Right renal cortex interstitium (tissue), 3 donors: ENCODE data around the gene NDUFA13. TPM values are rescaled to one million over a fixed set of nuclear protein-coding genes. Genes with fewer than 3 reads are reported as not detected.

Experiments used
- DNase-seq, 3 donors: peaks; one replicate each; pipeline ENCODE4 v3.0.0-alpha.2; 2013; ENCODE audit warnings: low read depth in 3 of 3, low spot score in 2 of 3
- polyA plus RNA-seq, 3 donors: library from polyadenylated mRNA; unstranded; fragments of 120-200 nt; gene quantifications; one replicate each; pipeline ENCODE4 v1.2.1, GENCODE V29; 2013; ENCODE audit not compliant: insufficient read length in 3 of 3

NDUFA13 gene
- polyA plus RNA-seq, 3 donors, result 262 to 308 (median 285) TPM

DNA sequence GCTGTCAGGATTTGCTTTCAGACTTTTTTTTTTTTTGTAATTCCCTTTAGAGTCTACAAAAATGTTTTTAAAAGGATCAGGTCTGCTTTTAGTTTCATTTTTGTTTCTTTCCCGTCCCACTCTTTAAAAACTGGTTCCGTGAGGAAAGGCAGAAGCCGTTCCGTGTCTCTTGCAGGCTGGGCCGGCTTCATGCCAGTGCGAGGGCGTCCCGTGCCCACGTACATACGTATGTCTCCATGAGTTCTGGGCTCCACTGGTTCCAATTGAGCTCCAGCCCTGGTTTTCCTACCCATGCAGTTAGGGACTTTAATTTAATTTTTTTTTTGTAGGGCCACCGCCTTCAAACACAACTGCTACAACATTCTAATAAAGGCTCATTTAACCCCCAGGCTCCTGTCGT is 9.4 kb upstream of the NDUFA13 start:
- no peak for DNase-seq

DNA sequence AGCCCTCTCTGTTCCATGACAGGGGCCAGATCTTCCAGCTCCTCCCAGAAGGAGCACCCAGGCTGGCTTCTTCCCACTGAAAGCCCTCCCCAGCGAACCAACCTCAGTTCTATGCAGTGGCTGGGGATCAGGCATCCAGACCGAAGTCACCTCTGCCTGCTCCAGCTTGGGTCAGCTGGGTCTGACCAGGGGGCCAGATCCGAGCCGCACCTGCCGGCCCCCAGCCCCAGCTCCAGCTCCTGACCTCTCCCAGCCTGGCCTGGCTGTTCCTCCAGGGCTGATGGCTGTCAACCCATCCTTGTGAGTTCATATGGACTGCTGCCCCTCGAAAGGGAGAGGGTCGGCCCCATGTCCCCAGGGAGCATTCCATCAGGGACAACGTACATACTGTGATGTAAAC is 8.7 kb upstream of the NDUFA13 start:
- DNase-seq, result no peak

DNA sequence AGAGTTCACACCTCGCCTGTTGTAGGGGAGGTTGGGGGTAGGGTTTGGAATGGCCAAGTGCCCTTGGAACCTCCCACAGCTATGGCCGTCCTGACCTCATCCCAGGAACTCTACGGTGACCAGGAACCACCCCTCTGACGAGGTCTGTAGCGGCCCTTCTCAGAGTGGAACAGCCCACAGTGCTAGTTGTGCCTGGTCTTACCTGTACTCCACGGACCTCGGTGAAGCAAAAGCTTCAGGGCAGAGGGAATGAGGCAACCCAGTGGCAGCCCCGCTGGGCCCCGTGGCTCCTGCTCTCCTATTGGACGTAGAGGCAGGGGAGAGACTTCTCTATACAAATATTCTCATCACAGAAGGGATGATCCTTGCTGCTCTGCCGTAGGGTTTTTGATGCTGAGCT is 7.8 kb upstream of the NDUFA13 start:
- no peak for DNase-seq

DNA sequence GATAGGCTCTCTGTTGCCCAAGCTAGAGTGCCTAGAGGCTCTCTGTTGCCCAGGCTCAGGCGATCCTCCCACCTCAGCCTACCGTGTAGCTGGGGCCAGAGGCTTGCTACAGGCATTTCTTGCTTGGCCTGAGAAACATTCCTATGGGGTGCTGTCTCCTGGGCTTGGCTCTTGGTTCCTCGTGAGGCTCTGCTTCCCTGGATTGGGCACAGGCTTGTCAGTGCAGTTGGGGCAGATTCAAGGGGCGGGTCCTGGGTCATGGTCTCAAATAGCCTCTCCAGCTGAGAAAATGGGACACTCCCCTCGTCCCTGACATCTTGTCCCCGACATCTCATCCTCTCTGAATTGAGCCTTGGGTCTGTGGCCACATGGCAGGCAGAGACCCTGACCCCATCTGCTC is 5.6 kb upstream of the NDUFA13 start:
- no peak for DNase-seq

DNA sequence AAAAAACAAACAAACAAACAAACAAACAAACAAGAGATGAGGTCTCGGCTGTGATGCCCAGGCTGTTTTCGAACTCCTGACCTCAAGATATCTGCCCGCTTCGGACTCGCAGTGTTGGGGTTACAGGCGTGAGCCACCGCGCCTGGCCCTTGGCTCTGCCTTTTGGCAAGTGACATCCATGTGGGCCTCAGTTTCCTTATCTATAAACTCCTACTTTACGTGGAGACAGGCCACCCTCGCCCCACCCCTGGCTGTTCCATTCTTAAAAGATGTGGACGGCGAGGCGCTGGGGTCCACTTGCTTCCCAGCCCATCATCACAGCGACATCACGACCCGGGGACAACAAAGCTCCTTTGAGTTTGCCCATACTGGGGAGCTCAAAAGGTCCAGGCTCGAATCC is 2.3 kb upstream of the NDUFA13 start:
- no peak for DNase-seq

DNA sequence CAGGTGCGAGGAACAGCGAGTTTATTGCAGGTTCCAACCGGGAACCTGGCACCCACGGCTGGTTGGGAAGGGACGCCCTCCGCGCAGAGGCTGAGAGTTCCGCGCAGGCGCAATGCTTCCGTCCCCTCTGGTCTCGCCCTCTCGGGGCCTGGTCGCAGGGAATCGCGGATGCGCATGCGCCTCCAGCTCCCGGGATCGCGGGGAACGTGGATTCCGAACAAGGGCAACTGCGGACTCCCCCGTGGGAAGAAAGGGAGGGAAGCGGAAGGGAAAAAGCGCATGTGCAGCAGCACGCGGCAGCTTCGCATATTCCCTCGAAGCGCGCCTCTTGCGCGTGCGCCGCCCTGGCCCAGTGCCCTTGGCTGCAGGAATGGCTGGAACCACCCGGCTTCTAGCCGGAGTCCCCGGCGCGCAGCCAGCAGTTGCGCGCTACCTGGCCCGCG is 1.8 kb upstream of the NDUFA13 start:
- peak in 1 of 3 donors; percentile 54 for DNase-seq

DNA sequence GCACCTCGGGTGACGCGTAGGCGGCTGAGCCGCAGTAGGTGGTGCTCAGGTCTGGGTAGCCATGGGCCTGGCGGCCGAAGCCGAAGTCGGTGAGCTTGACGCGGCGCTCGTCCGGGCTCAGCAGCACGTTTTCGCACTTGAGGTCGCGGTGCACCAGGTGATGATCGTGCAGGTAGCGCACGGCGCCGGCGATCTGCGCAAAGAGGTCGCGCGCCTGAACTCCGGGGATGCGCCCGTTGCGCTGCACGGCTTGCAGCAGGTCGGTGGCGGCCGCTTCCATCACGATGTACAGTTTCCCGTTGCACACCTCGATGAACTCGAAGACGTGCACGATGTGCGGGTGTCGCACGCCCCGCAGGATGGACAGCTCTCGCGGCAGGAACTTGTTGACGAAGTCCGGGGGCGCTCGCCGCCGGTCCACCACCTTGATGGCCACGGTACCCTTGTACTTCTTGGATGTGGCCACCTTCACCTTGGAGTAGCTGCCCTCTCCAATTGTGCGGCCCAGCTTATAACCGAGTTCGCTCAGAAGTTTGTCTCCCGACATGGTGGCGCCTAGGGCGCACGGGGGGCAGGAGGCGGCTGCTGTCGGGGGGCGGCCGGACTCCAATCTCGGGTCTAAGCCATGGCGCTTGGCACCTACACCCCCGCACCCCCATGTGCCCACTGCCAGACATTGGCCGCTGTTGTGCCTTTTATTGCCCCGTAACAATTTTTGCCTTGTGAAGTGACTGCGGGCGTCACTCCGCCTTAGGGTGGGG is 964 bp upstream of the NDUFA13 start, which contains the start of gene TSSK6:
Gene TSSK6, minus strand, starts transcription at position 668 of the 761 bp plus-strand sequence. Its CDS starts 121 bp downstream, at position 547.
- DNase-seq, result no peak

DNA sequence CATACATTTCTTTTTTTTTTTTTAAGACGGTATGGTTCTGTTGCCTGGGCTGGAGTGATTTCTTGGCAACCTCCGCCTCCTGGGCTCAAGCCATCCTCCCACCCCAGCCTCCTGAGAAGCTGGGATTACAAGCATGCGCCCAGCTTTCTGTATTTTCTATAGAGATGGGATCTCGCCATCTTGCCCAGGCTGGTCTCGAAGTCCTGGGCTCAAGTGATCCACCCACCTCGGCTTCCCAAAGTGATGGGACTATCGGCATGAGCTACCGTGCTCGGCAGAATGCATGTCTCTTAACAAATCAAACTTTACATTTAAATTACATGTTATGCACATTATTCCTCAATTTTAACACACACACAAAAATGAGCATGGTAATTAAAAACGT is 1.2 kb downstream of the NDUFA13 start:
- no peak for DNase-seq

DNA sequence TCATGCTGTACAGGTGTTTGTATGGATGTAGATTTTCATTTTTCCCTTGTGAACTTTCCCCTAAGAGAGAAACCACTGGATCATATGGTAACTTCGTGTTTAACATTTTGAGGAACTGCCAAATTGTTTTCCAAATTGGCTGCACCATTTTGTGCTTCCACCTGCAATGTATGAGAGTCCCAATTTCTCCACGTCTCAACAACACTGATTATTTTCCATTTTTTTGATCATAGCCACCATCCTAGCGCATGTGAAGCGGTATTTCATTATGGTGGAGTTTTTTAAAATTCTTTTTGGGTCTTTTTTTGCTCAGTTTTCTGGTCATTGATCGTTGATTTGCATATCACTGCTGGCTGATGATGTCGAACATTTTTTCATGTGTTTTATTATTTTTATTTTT is 5.0 kb downstream of the NDUFA13 start:
- no peak for DNase-seq

DNA sequence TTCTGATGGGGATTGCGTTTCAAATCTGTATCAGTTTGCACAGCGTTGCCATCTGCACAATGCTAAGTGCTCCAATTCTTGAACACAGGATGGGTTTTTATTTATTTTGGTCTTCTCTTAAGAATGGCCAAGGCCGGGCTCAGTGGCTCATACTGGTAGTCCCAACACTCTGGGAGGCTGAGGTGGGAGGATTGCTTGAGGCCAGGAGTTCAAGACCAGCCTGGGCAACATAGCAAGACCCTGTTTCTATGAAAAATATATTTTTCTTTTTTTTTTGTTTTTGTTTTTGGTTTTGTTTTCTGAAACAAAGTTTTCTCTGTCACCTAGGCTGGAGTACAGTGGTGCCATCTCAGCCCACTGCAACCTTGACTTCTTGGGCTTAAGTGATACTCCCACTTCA is 7.2 kb downstream of the NDUFA13 start:
- DNase-seq, result no peak

DNA sequence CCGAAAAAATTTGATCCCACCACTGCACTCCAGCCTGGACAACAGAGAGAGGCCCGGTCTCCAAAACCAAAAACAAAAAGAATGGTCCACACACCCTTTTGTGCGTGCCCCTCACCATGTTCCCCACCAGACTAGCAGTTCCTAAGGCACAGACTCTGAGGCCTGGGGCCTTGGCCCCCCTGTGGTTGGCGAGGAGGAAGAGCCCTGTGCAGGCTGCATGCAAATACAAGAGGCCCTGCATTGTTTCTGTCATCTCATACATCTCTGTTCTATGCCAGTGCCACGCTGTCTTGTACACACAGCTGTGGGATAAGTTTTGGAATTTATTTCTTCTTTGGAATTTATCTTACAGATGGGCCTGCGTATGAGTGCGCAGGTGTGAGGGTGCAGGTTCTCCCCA is 8.0 kb downstream of the NDUFA13 start:
- DNase-seq, result no peak

DNA sequence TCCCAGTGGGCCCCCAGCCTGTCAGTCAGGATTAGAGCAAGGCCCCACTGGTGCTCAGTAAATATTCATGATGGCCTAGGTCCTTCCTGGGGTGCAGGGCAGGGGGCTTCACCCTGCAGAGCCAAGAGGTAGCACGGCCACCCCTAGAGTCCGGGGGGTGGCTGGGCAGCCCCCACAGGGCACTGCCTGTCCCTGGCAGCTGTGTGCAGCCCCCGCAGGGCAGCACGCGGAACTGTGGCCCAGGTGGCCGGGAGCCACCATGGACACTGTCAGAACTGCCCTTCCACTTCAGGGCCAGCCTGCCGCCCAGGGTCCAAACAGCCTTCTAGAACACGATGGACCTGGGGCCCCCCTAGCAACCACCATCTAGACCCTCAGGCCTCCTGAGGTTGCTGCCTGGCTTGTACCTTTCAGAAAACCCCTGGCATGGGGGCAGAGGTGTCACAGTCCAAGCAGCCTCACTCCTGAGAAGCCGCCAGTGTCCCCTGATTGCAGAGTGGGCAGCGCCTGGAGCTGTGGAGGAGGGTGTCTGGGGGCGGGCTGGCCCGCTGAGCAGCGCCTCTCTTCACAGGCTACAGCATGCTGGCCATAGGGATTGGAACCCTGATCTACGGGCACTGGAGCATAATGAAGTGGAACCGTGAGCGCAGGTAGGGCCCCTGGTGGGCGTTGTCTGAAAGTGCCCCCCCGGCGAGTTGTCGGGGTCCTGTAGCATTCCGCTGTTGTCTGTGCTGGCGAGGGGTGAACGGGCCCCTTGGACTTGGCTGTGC is 9.8 kb downstream of the NDUFA13 start:
- DNase-seq, result no peak

DNA sequence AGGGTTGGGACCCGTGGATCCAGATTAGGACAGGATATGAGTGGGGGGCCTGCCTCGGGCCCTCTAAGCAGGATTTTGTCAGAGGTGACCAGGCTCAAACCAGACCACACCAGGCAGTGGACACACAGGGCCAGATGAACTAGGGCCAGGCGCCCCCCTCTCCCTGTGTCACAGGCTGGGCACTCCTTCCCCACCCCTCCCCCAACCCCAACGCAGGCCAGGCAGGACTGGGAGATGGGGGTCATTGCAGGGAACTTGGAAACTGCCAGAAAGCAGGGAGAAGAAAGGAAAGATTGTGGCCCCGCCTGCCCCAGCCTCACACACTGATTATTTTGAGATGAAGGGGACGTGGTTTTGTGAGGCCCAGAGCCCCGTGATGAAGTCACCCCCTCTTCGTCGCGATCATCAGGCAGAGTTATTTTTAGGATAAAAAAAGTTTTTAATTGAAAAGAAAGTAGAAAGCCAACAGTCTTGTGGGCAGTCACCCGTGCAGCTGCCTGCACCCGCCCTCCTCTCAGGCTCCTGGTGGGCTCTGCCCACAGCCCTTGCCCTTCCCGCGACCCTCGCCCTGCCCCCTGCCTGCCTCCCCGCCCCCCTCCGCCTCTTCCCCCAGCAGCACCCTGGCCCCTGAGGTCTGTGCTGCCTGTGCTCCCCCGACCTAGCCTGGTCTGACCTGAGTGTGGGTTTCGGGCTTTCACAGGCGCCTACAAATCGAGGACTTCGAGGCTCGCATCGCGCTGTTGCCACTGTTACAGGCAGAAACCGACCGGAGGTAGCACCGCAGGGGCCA is 10.8 kb downstream of the NDUFA13 start:
- DNase-seq, result no peak

DNA sequence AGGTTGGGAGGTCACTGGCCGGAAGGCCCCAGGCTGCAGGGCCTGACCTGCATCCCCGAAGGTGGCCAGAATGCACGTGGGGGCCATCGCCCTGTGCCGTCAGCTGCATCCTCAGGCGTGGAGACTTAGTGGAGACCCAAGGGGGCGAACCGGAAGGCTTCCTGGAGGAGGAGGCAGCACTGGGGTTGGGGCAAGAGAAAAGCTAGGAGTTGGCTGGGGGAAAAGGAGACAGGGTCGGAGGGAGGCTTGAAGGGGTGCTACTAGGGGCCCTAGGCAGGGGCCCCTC is 11.3 kb downstream of the NDUFA13 start:
- DNase-seq, result no peak

DNA sequence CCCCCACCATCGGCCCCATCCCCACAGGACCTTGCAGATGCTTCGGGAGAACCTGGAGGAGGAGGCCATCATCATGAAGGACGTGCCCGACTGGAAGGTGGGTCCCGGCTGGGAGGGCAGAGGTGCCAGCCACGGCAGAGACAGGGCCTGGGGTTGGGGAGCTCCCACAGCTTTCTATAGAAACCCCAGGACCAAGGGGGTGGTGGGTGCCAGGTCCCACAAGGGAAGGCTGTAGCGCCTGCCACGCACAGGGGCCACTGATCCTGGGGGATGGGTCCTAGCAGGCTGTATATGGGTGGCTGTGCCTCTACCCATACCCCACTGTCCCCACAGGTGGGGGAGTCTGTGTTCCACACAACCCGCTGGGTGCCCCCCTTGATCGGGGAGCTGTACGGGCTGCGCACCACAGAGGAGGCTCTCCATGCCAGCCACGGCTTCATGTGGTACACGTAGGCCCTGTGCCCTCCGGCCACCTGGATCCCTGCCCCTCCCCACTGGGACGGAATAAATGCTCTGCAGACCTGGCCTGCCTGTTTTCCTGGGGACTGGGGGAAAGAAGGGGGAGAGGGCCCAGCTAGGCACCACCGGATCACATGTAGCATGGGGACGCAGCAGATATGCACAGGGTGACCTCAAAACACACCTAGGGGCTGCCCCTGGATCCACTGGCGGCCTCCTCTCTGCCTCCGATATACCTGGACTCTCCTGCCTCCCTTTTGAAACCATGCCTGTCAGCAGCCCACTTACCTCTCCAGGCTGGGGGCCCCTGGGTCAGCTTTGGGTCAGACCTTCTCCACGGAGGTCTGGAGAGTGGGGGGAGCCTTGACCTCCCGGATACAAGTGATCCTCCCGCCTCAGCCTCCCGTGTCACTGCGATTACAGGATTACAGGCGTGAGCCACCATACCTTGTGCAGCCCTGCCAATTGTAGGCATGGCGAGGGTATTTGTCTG is 11.9 kb downstream of the NDUFA13 start:
- DNase-seq, result no peak

DNA sequence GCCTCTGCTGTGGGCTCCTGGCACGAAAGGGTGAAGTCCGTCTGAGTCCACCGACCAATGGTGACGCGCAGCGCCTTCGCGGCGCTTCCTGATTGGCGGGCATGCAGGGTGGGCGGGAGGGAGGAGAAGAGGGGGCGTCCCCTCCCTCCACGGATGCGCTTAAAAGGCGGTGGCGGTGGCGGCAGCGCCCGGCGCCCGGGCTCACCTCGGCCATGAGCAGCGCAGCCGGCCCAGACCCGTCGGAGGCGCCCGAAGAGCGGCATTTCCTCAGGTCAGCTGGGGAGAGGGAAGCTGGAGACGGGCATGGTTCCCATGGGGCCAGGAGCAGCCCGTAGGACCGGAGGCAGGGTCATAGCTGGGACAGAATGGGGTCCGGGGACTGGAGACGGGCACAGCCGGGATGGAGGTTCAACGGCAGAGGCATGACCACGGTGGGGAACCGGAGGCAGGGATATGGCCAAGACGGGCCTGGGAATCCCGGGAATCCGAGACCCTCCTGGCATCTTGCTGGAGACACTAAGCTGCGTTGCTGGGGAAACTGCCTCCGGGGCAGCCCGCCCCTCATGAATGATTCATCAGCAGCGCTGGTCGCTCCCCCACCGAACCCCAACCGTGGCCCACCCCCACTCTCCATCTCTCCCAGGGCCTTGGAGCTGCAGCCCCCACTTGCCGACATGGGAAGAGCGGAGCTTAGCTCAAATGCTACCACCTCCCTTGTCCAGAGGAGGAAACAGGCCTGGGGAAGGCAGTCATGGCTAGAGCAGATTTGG is 12.9 kb downstream of the NDUFA13 start, which contains the start of gene YJEFN3:
Gene YJEFN3, plus strand, starts transcription at position 191 of the 770 bp plus-strand sequence. Its CDS starts 22 bp downstream, at position 213.
- DNase-seq, result no peak

DNA sequence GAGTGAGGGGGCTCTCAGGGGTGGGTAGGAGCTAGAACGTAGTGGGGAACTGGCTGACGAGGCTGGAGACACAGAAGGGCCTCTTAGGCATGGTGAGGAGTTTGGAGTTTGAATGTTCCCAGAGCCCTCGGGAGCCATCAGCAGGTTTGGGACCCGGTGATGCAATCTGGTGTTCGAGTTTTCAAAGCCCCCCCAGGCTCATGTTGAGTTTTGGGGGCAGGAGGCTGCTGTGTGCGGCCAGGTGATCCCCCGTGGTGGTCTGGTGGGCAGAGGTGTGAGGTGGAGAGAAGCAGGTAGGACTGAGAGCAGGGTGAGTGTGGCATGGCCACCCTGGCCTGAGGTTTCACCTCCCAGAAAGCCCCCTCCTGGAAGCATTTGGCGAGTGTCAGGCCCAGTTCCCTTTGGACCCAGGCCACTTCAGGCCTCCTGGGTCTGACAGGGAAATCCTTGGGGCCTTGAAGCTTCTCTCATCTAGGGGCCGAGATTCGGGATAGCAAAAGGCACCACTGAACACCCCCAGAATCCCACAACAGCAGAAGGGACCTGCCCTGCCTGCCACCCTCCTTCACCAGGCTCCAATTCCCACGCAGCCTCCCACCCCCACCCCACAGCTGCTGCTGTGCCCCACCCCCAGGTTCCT is 13.9 kb downstream of the NDUFA13 start:
- no peak for DNase-seq

DNA sequence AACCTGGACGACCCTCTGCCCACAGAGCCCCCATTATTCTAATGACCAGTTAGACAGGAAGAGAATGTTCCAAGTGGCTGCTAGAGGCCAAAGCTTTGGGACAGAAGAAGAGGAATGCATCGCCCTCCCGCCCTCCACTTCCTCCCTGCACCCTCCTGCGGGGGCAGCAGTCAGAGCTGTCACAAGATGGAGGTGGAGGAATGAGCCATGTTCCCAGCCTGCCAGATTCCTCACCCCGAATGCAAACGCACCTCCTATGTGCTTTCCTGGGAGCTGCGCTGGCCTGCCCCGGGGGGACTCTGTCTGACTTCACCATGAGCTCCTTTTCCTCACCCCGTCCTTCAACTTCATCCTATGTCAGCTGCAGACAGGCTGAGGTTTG is 14.4 kb downstream of the NDUFA13 start:
- no peak for DNase-seq

DNA sequence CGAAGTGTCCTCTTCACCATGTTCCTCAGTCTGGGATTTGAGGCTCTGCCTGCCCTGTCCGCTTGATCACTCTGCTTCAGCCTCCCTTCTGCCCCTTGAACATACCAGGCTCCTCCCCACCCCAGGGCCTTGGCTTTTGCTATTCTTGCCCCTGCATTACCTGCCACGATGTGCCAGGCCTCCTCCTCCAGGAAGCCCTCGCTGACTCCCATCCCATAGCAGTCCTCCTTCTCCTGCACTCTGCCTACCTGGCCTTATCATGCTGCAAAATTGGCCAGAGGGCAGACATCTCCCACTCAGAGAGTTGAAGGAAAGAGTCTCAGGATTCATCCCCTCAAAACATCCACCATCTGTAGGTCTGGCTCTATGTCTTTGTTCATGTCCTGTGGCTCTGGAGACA is 14.9 kb downstream of the NDUFA13 start:
- DNase-seq, result no peak
